CD4-positive, alpha-beta T cell (primary cell): ENCODE data around the gene SCRN1. TPM values are rescaled to one million over a fixed set of nuclear protein-coding genes. Genes with fewer than 3 reads are reported as not detected.

Source experiments
- ATAC-seq: fragments of 200-7000 bp; cut with Tn5 transposase; one replicate; pipeline ENCODE4 v1.10.0; 2022; ENCODE audit warnings: mild to moderate bottlenecking; ENCODE audit not compliant: poor library complexity
- CTCF ChIA-PET: fragments of 350-600 bp; sonication (Branson Sonifier 250); formaldehyde crosslinking; loops from one replicate; lab custom pipeline; 2021; ENCODE audit warnings: antibody characterized with exemption, inconsistent platforms; lab: Charles Lee
- POLR2A ChIA-PET: fragments of 350-600 bp; sonication (Branson Sonifier 250); formaldehyde crosslinking; loops from one replicate; lab custom pipeline; 2021; ENCODE audit warnings: antibody characterized with exemption, inconsistent platforms; lab: Charles Lee
- DNase-seq, 14 experiments: peaks; one replicate each; pipeline ENCODE4 v3.0.0-alpha.2; 2013 to 2020; ENCODE audit warnings: mixed read lengths in 2 of 14
- H3K27ac ChIP-seq, 2 donors: one replicate each; pipeline versions ENCODE4 v1.5.1 to v1.7.0; 2013; ENCODE audit warnings: low read length in 2 of 2, low read depth in 1 of 2, mild to moderate bottlenecking in 1 of 2
- H3K27me3 ChIP-seq, 2 experiments: 1 replicate in 1 of 2; 2 replicates in 1 of 2; pipeline versions ENCODE4 v1.6.1 to v1.7.0; 2013; ENCODE audit warnings: low read length in 2 of 2, control low read depth in 1 of 2, mild to moderate bottlenecking in 1 of 2, moderate library complexity in 1 of 2; ENCODE audit not compliant: insufficient read depth in 2 of 2, control insufficient read depth in 1 of 2
- H3K36me3 ChIP-seq: one replicate; pipeline ENCODE4 v1.6.1; 2013; ENCODE audit warnings: low read length, control low read depth; ENCODE audit not compliant: insufficient read depth
- H3K4me1 ChIP-seq: one replicate; pipeline ENCODE4 v1.6.1; 2013; ENCODE audit warnings: low read length, control low read depth; ENCODE audit not compliant: insufficient read depth
- H3K4me3 ChIP-seq: one replicate; pipeline ENCODE4 v1.5.1; 2013; ENCODE audit warnings: mild to moderate bottlenecking, low read length, moderate library complexity
- H3K9me3 ChIP-seq, 2 experiments: 1 replicate in 1 of 2; 2 replicates in 1 of 2; pipeline versions ENCODE4 v1.6.1 to v1.7.0; 2013; ENCODE audit warnings: low read length in 2 of 2, mild to moderate bottlenecking in 2 of 2, control low read depth in 1 of 2, moderate library complexity in 1 of 2; ENCODE audit not compliant: control insufficient read depth in 1 of 2, insufficient read depth in 1 of 2
- H3K27ac Mint-ChIP-seq: one replicate; pipeline ENCODE4 v1.8.0; 2020; ENCODE audit warnings: mixed read lengths
- H3K27me3 Mint-ChIP-seq: one replicate; pipeline ENCODE4 v1.8.0; 2021; ENCODE audit warnings: mixed read lengths
- H3K36me3 Mint-ChIP-seq: one replicate; pipeline ENCODE4 v1.8.0; 2021; ENCODE audit warnings: low read depth, mixed read lengths
- H3K4me1 Mint-ChIP-seq: one replicate; pipeline ENCODE4 v1.8.0; 2021; ENCODE audit warnings: low read depth, mixed read lengths
- H3K4me3 Mint-ChIP-seq: one replicate; pipeline ENCODE4 v1.8.0; 2020; ENCODE audit warnings: mild to moderate bottlenecking, mixed read lengths
- H3K9me3 Mint-ChIP-seq: one replicate; pipeline ENCODE4 v1.8.0; 2020; ENCODE audit warnings: mixed read lengths
- CTCF ChIP-seq: fragments of 200-600 bp; IDR thresholded peaks from one replicate; pipeline ENCODE4 v1.8.0; 2022; ENCODE audit warnings: antibody characterized with exemption, mild to moderate bottlenecking
- intact Hi-C, 2 experiments: fragments of 100-400 bp; cut with DNase I in 1 of 2; cut with micrococcal nuclease in 1 of 2; formaldehyde crosslinking; loops; one replicate each; pipeline versions ENCODE4 v1.15.1 to v1.9.0; 2023 to 2025; cut with DNase I, micrococcal nuclease
- total RNA-seq, 174 experiments: library from RNA in 2 of 174; stranded (reverse) in 2 of 174; gene quantifications; one replicate each; pipeline ENCODE4 v1.2.3 and lab custom pipeline; 2021 to 2026

Gene SCRN1
- total RNA-seq, 2 experiments from 2014 or later = 2.4 to 3.2 TPM

- POLR2A ChIA-PET = no interaction called here
- no peaks in the 10 kb centered on the region for H3K9me3 ChIP-seq
- no peak for ATAC-seq
- H3K27ac ChIP-seq = no peak overlapping the region
- no peak for TF ChIP-seq CTCF
- Mint-ChIP-seq H3K4me1 (no peaks in the 10 kb centered on the region), H3K27me3 (no peaks in the 10 kb centered on the region), H3K27ac (no peak overlapping the region), H3K9me3 (no peaks in the 10 kb centered on the region), H3K4me3 (no peak overlapping the region), H3K36me3 (no peaks in the 10 kb centered on the region)
- no peaks in the 10 kb centered on the region for H3K36me3 ChIP-seq
- no peaks in the 10 kb centered on the region for H3K27me3 ChIP-seq
- intact Hi-C loops = loop anchor here (5.0 kb wide), 2 partner anchors 286 to 639 kb away; no protein-coding TSS in a partner anchor
- no peak for DNase-seq
- no peak overlapping the region for H3K4me3 ChIP-seq
- CTCF ChIA-PET = interaction anchor here (1.5 kb wide), 1 partner anchor 13 kb away, joined by 4 read pairs; no protein-coding TSS in a partner anchor
- H3K4me1 ChIP-seq = no peaks in the 10 kb centered on the region
Observed at GRCh38 chr7:29922921-29923700, 66.5 kb downstream of the SCRN1 start.

- ChIA-PET CTCF (interaction anchor here (0.6 to 1.6 kb wide), 6 partner anchors 8 to 643 kb away, joined by 3 to 4 read pairs (median 3); no protein-coding TSS in a partner anchor), POLR2A (no interaction called here)
- Mint-ChIP-seq H3K9me3 (no peaks in the 10 kb centered on the region), H3K36me3 (no peaks in the 10 kb centered on the region), H3K27ac (no peak overlapping the region), H3K4me3 (no peak overlapping the region), H3K4me1 (no peaks in the 10 kb centered on the region), H3K27me3 (no peaks in the 10 kb centered on the region)
- H3K27ac ChIP-seq = no peak overlapping the region
- no peaks in the 10 kb centered on the region for H3K4me1 ChIP-seq
- peak in 9 of 14 experiments; percentile 7 to 65 (median 25) for DNase-seq
- peak; percentile 80 for ATAC-seq
- no peak overlapping the region for H3K4me3 ChIP-seq
- intact Hi-C loops = loop anchor here (5.0 kb wide), 2 partner anchors 284 to 641 kb away; no protein-coding TSS in a partner anchor
- no peaks in the 10 kb centered on the region for H3K9me3 ChIP-seq
- no peaks in the 10 kb centered on the region for H3K27me3 ChIP-seq
- peak; percentile 91 for TF ChIP-seq CTCF
- H3K36me3 ChIP-seq = no peaks in the 10 kb centered on the region
Observed at GRCh38 chr7:29921404-29922010, 68.1 kb downstream of the SCRN1 start.

- ChIA-PET CTCF (interaction anchor here (0.8 to 0.9 kb wide), 2 partner anchors 8 to 9 kb away, joined by 3 read pairs; no protein-coding TSS in a partner anchor), POLR2A (no interaction called here)
- no peak for ATAC-seq
- no peaks in the 10 kb centered on the region for H3K4me1 Mint-ChIP-seq
- H3K36me3 ChIP-seq = no peaks in the 10 kb centered on the region
- H3K4me1 ChIP-seq = no peaks in the 10 kb centered on the region
- H3K27ac Mint-ChIP-seq = no peak overlapping the region
- no peaks in the 10 kb centered on the region for H3K36me3 Mint-ChIP-seq
- TF ChIP-seq CTCF = no peak
- H3K27me3 Mint-ChIP-seq = peaks cover 2% of the 10 kb centered on the region
- no peaks in the 10 kb centered on the region for H3K27me3 ChIP-seq
- H3K9me3 Mint-ChIP-seq = no peaks in the 10 kb centered on the region
- no peak overlapping the region for H3K27ac ChIP-seq
- intact Hi-C loops = loop anchor here (5.0 kb wide), 2 partner anchors 283 to 642 kb away; no protein-coding TSS in a partner anchor
- no peak overlapping the region for H3K4me3 Mint-ChIP-seq
- no peaks in the 10 kb centered on the region for H3K9me3 ChIP-seq
- H3K4me3 ChIP-seq = no peak overlapping the region
- no peak for DNase-seq
Observed at GRCh38 chr7:29920491-29920890, 69.1 kb downstream of the SCRN1 start.
